CD14-positive monocyte (primary cell): ENCODE results near the gene PNKP. TPM values are rescaled to one million over a fixed set of nuclear protein-coding genes. Genes with fewer than 3 reads are reported as not detected.

ENCODE experiments used
- DNase-seq, 3 donors: peaks; one replicate each; pipeline ENCODE4 v3.0.0-alpha.2; 2011 to 2022
- H2AFZ ChIP-seq: 2 replicates; pipeline ENCODE4 v1.6.0; 2012; ENCODE audit warnings: mild to moderate bottlenecking, low read depth, low read length, inconsistent platforms; ENCODE audit not compliant: insufficient read depth, poor library complexity, severe bottlenecking
- H3K27ac ChIP-seq, 2 donors: 1 replicate in 1 of 2; 2 replicates in 1 of 2; pipeline ENCODE4 v1.5.1; 2012 to 2013; ENCODE audit warnings: low read length in 2 of 2, control low read depth in 1 of 2, inconsistent platforms in 1 of 2, low read depth in 1 of 2, mild to moderate bottlenecking in 1 of 2
- H3K27me3 ChIP-seq, 2 donors: one replicate each; pipeline versions ENCODE4 v1.6.0 to v1.6.1; 2011 to 2013; ENCODE audit warnings: low read length in 2 of 2; ENCODE audit not compliant: control insufficient read depth in 2 of 2, insufficient read depth in 2 of 2
- H3K36me3 ChIP-seq, 2 donors: replicated peaks in 1 of 2; 1 replicate in 1 of 2; 2 replicates in 1 of 2; pipeline versions ENCODE4 v1.5.1 to v1.6.1; 2012 to 2013; ENCODE audit warnings: low read length in 2 of 2, control low read depth in 1 of 2, inconsistent platforms in 1 of 2, mild to moderate bottlenecking in 1 of 2; ENCODE audit not compliant: insufficient read depth in 2 of 2, control insufficient read depth in 1 of 2
- H3K4me1 ChIP-seq, 2 donors: 1 replicate in 1 of 2; 2 replicates in 1 of 2; pipeline versions ENCODE4 v1.5.1 to v1.6.1; 2012 to 2013; ENCODE audit warnings: low read length in 2 of 2, control low read depth in 1 of 2, inconsistent platforms in 1 of 2, mild to moderate bottlenecking in 1 of 2, moderate library complexity in 1 of 2; ENCODE audit not compliant: insufficient read depth in 2 of 2, control insufficient read depth in 1 of 2
- H3K4me2 ChIP-seq: replicated peaks from 2 replicates; pipeline ENCODE3; 2012; ENCODE audit warnings: low read length, moderate library complexity, mild to moderate bottlenecking; ENCODE audit not compliant: poor library complexity, severe bottlenecking; ENCODE audit errors: extremely low read depth
- H3K4me3 ChIP-seq, 3 experiments: fragments of 200-600 bp in 1 of 3; sonication (generic) in 1 of 3; replicated peaks in 1 of 3; 1 replicate in 2 of 3; 2 replicates in 1 of 3; pipeline ENCODE4 v1.5.1; 2011 to 2013; ENCODE audit warnings: low read length in 3 of 3, mild to moderate bottlenecking in 3 of 3, control low read depth in 2 of 3, low read depth in 2 of 3, inconsistent platforms in 1 of 3, moderate library complexity in 1 of 3
- H3K79me2 ChIP-seq: 2 replicates; pipeline ENCODE4 v1.6.0; 2012; ENCODE audit warnings: mild to moderate bottlenecking, control low read depth, inconsistent platforms, low read length, moderate library complexity; ENCODE audit not compliant: insufficient read depth
- H3K9ac ChIP-seq: 2 replicates; pipeline ENCODE4 v1.6.0; 2017; ENCODE audit warnings: low read length, mild to moderate bottlenecking; ENCODE audit not compliant: insufficient read depth, poor library complexity, severe bottlenecking
- H3K9me3 ChIP-seq, 2 donors: replicated peaks in 1 of 2; 1 replicate in 1 of 2; 2 replicates in 1 of 2; pipeline versions ENCODE4 v1.5.1 to v1.6.1; 2012 to 2013; ENCODE audit warnings: low read length in 2 of 2, control low read depth in 1 of 2; ENCODE audit not compliant: control insufficient read depth in 1 of 2, insufficient read depth in 1 of 2
- H4K20me1 ChIP-seq: 2 replicates; pipeline ENCODE4 v1.6.0; 2012; ENCODE audit warnings: mild to moderate bottlenecking, low read length, control low read depth, moderate library complexity; ENCODE audit not compliant: insufficient read depth
- H3K27ac Mint-ChIP-seq, 7 donors: one replicate each; pipeline ENCODE4 v1.8.0; 2020; ENCODE audit warnings: mild to moderate bottlenecking in 7 of 7, mixed read lengths in 7 of 7, moderate library complexity in 6 of 7, inconsistent platforms in 2 of 7
- H3K27me3 Mint-ChIP-seq, 3 donors: one replicate each; pipeline ENCODE4 v1.8.0; 2021 to 2022; ENCODE audit warnings: low read depth in 3 of 3, mild to moderate bottlenecking in 3 of 3, mixed read lengths in 3 of 3, moderate library complexity in 3 of 3, inconsistent platforms in 1 of 3
- H3K36me3 Mint-ChIP-seq, 2 donors: one replicate each; pipeline ENCODE4 v1.8.0; 2020; ENCODE audit warnings: mixed read lengths in 2 of 2, inconsistent platforms in 1 of 2, mild to moderate bottlenecking in 1 of 2
- H3K4me1 Mint-ChIP-seq: one replicate; pipeline ENCODE4 v1.8.0; 2020; ENCODE audit warnings: mild to moderate bottlenecking, mixed read lengths
- H3K4me3 Mint-ChIP-seq, 2 donors: one replicate each; pipeline ENCODE4 v1.8.0; 2020; ENCODE audit warnings: mild to moderate bottlenecking in 2 of 2, mixed read lengths in 2 of 2, moderate library complexity in 1 of 2
- H3K9me3 Mint-ChIP-seq, 7 donors: one replicate each; pipeline ENCODE4 v1.8.0; 2020 to 2022; ENCODE audit warnings: mixed read lengths in 7 of 7, mild to moderate bottlenecking in 6 of 7, moderate library complexity in 6 of 7, inconsistent platforms in 2 of 7
- CTCF ChIP-seq: fragments of 200-600 bp; IDR thresholded peaks from one replicate; pipeline ENCODE4 v1.8.0; 2022; ENCODE audit warnings: antibody characterized with exemption, mild to moderate bottlenecking
- WGBS: methylation state at CpG from one replicate; pipeline ENCODE4 v1.1.5; 2013; ENCODE audit warnings: missing lambda C conversion rate; ENCODE audit not compliant: insufficient coverage; 5-methylcytosine and 5-hydroxymethylcytosine counted together
- intact Hi-C, 2 donors: fragments of 100-400 bp; cut with micrococcal nuclease; formaldehyde crosslinking; loops; one replicate each; pipeline versions ENCODE4 v1.15.0 to v1.15.1; 2023
- polyA plus RNA-seq, 3 donors: library from polyadenylated mRNA; depleted of rRNA in 1 of 3; unstranded in 2 of 3; stranded (reverse) in 1 of 3; fragments of 300-500 nt in 2 of 3; fragments of >200 nt in 1 of 3; fragmentation: Illumina TruSeq in 2 of 3; gene quantifications; 1 replicate in 2 of 3; 2 replicates in 1 of 3; pipeline ENCODE4 v1.2.3, GENCODE V29; 2012 to 2021

PNKP gene
- polyA plus RNA-seq, 3 donors = 23.0 to 88.6 (median 30.2) TPM

- Histone ChIP-seq H3K9ac (peak overlapping the region; percentile 63), H4K20me1 (peaks cover 14% of the 10 kb centered on the region), H3K36me3 (no peaks in the 10 kb centered on the region), H3K4me1 (peaks cover 48 to 55% of the 10 kb centered on the region in 2 donors), H2AFZ (peak overlapping the region; percentile 85), H3K4me3 (peak overlapping the region; percentile 43 to 99 (median 56)), H3K9me3 (no peaks in the 10 kb centered on the region), H3K79me2 (peaks cover 34% of the 10 kb centered on the region), H3K4me2 (peak overlapping the region; percentile 100), H3K27ac (peak overlapping the region; percentile 62 to 85), H3K27me3 (no peaks in the 10 kb centered on the region)
- Mint-ChIP-seq H3K9me3 (no peaks in the 10 kb centered on the region), H3K4me1 (peaks cover 46% of the 10 kb centered on the region), H3K27me3 (peaks cover 0 to 3% (median 0%) of the 10 kb centered on the region in 3 donors), H3K27ac (peak overlapping the region in 4 of 7 donors; percentile 69 to 92 (median 79)), H3K36me3 (peaks cover 15 to 42% of the 10 kb centered on the region in 2 donors), H3K4me3 (no peak overlapping the region)
- TF ChIP-seq CTCF = no peak
- 96% methylated on average over 12 of the region's 15 CpGs for WGBS
- no peak for DNase-seq
- intact Hi-C loops = no loop called here
Measured at GRCh38 chr19:49870309-49870901, 3.0 kb upstream of the PNKP start.

- Histone ChIP-seq H3K4me3 (peak overlapping the region; percentile 43 to 99 (median 56)), H3K4me2 (peak overlapping the region; percentile 100), H3K79me2 (peaks cover 34% of the 10 kb centered on the region), H3K36me3 (peaks cover 0 to 4% of the 10 kb centered on the region in 2 donors), H3K9me3 (no peaks in the 10 kb centered on the region), H3K9ac (peak overlapping the region; percentile 63), H3K27me3 (no peaks in the 10 kb centered on the region), H4K20me1 (peaks cover 20% of the 10 kb centered on the region), H3K4me1 (peaks cover 51 to 59% of the 10 kb centered on the region in 2 donors), H2AFZ (peak overlapping the region; percentile 90), H3K27ac (peak overlapping the region; percentile 77 to 85)
- H3K36me3 Mint-ChIP-seq = peaks cover 17 to 45% of the 10 kb centered on the region in 2 donors
- H3K9me3 Mint-ChIP-seq = no peaks in the 10 kb centered on the region
- H3K4me1 Mint-ChIP-seq = peaks cover 49% of the 10 kb centered on the region
- peak; percentile 98 to 100 (median 99) for DNase-seq
- intact Hi-C loops = loop anchor here (5.0 kb wide), 3 partner anchors 52 to 102 kb away; partner anchors contain the start of genes AP2A1 (in 1 of the 2), FUZ (in 1 of the 2) and MED25 (in 1 of the 2)
- WGBS = under 1% methylated on average over 62 of the region's 67 CpGs
- no peak overlapping the region for H3K4me3 Mint-ChIP-seq
- TF ChIP-seq CTCF = no peak
- peak overlapping the region in 4 of 7 donors; percentile 69 to 92 (median 79) for H3K27ac Mint-ChIP-seq
- H3K27me3 Mint-ChIP-seq = peaks cover 0 to 3% (median 0%) of the 10 kb centered on the region in 3 donors
Measured at GRCh38 chr19:49869484-49870308, 2.3 kb upstream of the PNKP start.
